Measurements from ENCODE around the gene NR5A1.

GRCh38 chr9:124442379-124442778 lies 64.8 kb downstream of the NR5A1 start:
- TF ChIP-seq CTCF (IDR thresholded peaks at IDR 0.05): no peak
- no peak for TF ChIP-seq POLR2A (IDR thresholded peaks at IDR 0.05)
